MM.1S (cell line): ENCODE data around the gene PKP4.

Experiments
- DNase-seq: peaks from one replicate; pipeline ENCODE4 v3.0.0-alpha.2; 2015
- H2AFZ ChIP-seq: fragments of 300-600 bp; sonication (generic); 2 replicates; pipeline ENCODE4 v1.6.0; 2016; ENCODE audit warnings: antibody characterized with exemption, low read length
- H3F3A ChIP-seq: fragments of 300-600 bp; sonication (generic); 2 replicates; pipeline ENCODE4 v1.6.1; 2016; ENCODE audit warnings: mild to moderate bottlenecking, antibody characterized with exemption, low read length, moderate library complexity, mixed read lengths; ENCODE audit not compliant: insufficient read depth
- H3K27ac ChIP-seq: fragments of 300-600 bp; sonication (generic); 2 replicates; pipeline ENCODE4 v1.5.1; 2016; ENCODE audit warnings: mild to moderate bottlenecking, low read length
- H3K27me3 ChIP-seq: fragments of 300-600 bp; sonication (generic); replicated peaks from 2 replicates; pipeline ENCODE4 v1.6.0; 2016; ENCODE audit warnings: low read length; ENCODE audit not compliant: insufficient read depth
- H3K36me3 ChIP-seq: fragments of 300-600 bp; sonication (generic); replicated peaks from 2 replicates; pipeline ENCODE4 v1.6.1; 2016; ENCODE audit warnings: mild to moderate bottlenecking, low read length, mixed read lengths; ENCODE audit not compliant: insufficient read depth
- H3K4me1 ChIP-seq: fragments of 300-600 bp; sonication (generic); 2 replicates; pipeline ENCODE4 v1.6.1; 2016; ENCODE audit warnings: low read length, mixed read lengths
- H3K4me2 ChIP-seq: fragments of 300-600 bp; sonication (generic); 2 replicates; pipeline ENCODE4 v1.6.0; 2016; ENCODE audit warnings: low read depth, low read length
- H3K4me3 ChIP-seq: fragments of 300-600 bp; sonication (generic); 2 replicates; pipeline ENCODE4 v1.5.1; 2016; ENCODE audit warnings: low read length, mixed read lengths
- H3K79me2 ChIP-seq: fragments of 300-600 bp; sonication (generic); 2 replicates; pipeline ENCODE4 v1.6.1; 2016; ENCODE audit warnings: mixed run types, low read length, mixed read lengths
- H3K9ac ChIP-seq: fragments of 300-600 bp; sonication (generic); 2 replicates; pipeline ENCODE4 v1.6.1; 2016; ENCODE audit warnings: low read length, mixed read lengths
- H3K9me2 ChIP-seq: fragments of 300-600 bp; sonication (generic); replicated peaks from 2 replicates; pipeline ENCODE4 v1.6.1; 2016; ENCODE audit warnings: mild to moderate bottlenecking, low read length, mixed read lengths; ENCODE audit not compliant: insufficient read depth
- H3K9me3 ChIP-seq: fragments of 300-600 bp; sonication (generic); replicated peaks from 2 replicates; pipeline ENCODE4 v1.6.1; 2016; ENCODE audit warnings: mild to moderate bottlenecking, low read length, mixed read lengths; ENCODE audit not compliant: insufficient read depth
- H4K20me1 ChIP-seq: fragments of 300-600 bp; sonication (generic); 2 replicates; pipeline ENCODE4 v1.6.1; 2016; ENCODE audit warnings: mild to moderate bottlenecking, low read length, moderate library complexity, mixed read lengths; ENCODE audit not compliant: insufficient read depth
- CTCF ChIP-seq: fragments of 300-600 bp; sonication (generic); IDR thresholded peaks from 2 replicates; pipeline ENCODE4 v1.5.1; 2016; ENCODE audit warnings: antibody characterized with exemption, low read length, mixed read lengths
- EZH2 ChIP-seq: fragments of 300-600 bp; sonication (generic); optimal IDR thresholded peaks from 2 replicates; pipeline ENCODE3; 2017; ENCODE audit warnings: low read depth, mild to moderate bottlenecking, antibody characterized with exemption, low read length, mixed read lengths
- EZH2phosphoT487 ChIP-seq: fragments of 300-600 bp; sonication (generic); IDR thresholded peaks from 2 replicates; pipeline ENCODE4 v1.6.1; 2018; ENCODE audit warnings: antibody characterized with exemption, low read length

The PKP4 gene

GRCh38 chr2:158712791-158713522 lies 256.2 kb downstream of the PKP4 start:
- H2AFZ ChIP-seq: no peak overlapping the region
- no peaks in the 10 kb centered on the region for H3K36me3 ChIP-seq
- DNase-seq: no peak
- H3F3A ChIP-seq: no peaks in the 10 kb centered on the region
- no peak for TF ChIP-seq CTCF
- TF ChIP-seq EZH2: no peak
- TF ChIP-seq EZH2phosphoT487: no peak
- no peaks in the 10 kb centered on the region for H3K27me3 ChIP-seq
- H3K9ac ChIP-seq: no peak overlapping the region
- no peak overlapping the region for H3K4me2 ChIP-seq
- no peaks in the 10 kb centered on the region for H3K9me3 ChIP-seq
- H3K79me2 ChIP-seq: no peaks in the 10 kb centered on the region
- no peaks in the 10 kb centered on the region for H4K20me1 ChIP-seq
- H3K4me3 ChIP-seq: no peak overlapping the region
- H3K27ac ChIP-seq: no peak overlapping the region
- no peaks in the 10 kb centered on the region for H3K4me1 ChIP-seq
- no peaks in the 10 kb centered on the region for H3K9me2 ChIP-seq

- no peaks in the 10 kb centered on the region for H3K4me1 ChIP-seq
- H3K9ac ChIP-seq: no peak overlapping the region
- no peaks in the 10 kb centered on the region for H3K27me3 ChIP-seq
- no peak overlapping the region for H2AFZ ChIP-seq
- no peaks in the 10 kb centered on the region for H3F3A ChIP-seq
- DNase-seq: no peak
- H3K9me3 ChIP-seq: no peaks in the 10 kb centered on the region
- H3K27ac ChIP-seq: no peak overlapping the region
- no peak for TF ChIP-seq EZH2phosphoT487
- no peak for TF ChIP-seq CTCF
- TF ChIP-seq EZH2: no peak
- no peaks in the 10 kb centered on the region for H3K79me2 ChIP-seq
- H4K20me1 ChIP-seq: no peaks in the 10 kb centered on the region
- H3K36me3 ChIP-seq: no peaks in the 10 kb centered on the region
- H3K4me3 ChIP-seq: no peak overlapping the region
- no peaks in the 10 kb centered on the region for H3K9me2 ChIP-seq
- H3K4me2 ChIP-seq: no peak overlapping the region
Measured at GRCh38 chr2:158713523-158714138, 256.9 kb downstream of the PKP4 start.

GRCh38 chr2:158714420-158714819 lies 257.7 kb downstream of the PKP4 start:
- Histone ChIP-seq H3K9ac (no peak overlapping the region), H4K20me1 (no peaks in the 10 kb centered on the region), H3K36me3 (no peaks in the 10 kb centered on the region), H3K27ac (no peak overlapping the region), H3F3A (no peaks in the 10 kb centered on the region), H3K4me2 (no peak overlapping the region), H3K27me3 (no peaks in the 10 kb centered on the region), H3K9me3 (no peaks in the 10 kb centered on the region), H3K4me3 (no peak overlapping the region), H3K9me2 (no peaks in the 10 kb centered on the region), H3K79me2 (no peaks in the 10 kb centered on the region), H2AFZ (no peak overlapping the region), H3K4me1 (no peaks in the 10 kb centered on the region)
- no peak for TF ChIP-seq EZH2phosphoT487
- no peak for TF ChIP-seq EZH2
- no peak for TF ChIP-seq CTCF
- DNase-seq: no peak
